D341Med (cell line): ENCODE results near the gene CDC42SE2.
"Not testable (repeated sequence)": the region's sequence is repeated elsewhere in the genome, so short reads cannot be mapped to it uniquely, and the experiment has no call there.

Source experiments
- DNase-seq: peaks from one replicate; pipeline ENCODE4 v3.0.0; 2012; ENCODE audit warnings: low spot score

Gene CDC42SE2

DNA sequence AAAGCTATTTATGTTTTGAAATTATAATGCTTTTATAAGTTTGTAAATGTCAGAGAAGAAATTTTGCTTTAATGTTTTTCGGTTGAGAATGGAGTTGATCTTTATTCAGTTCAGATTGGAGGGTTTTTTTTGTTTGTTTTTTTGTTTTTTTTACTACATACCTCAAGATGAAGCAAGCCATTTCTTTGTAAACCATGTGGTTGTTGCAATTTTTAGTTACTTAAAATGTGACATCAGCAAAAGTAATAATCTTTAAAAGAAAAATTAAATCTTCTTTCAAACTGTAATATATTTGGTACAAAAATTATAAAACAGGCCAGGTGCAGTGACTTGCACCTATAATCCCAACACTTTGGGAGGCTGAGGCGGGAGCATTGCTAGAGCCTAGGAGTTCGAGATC is 102.6 kb downstream of the CDC42SE2 start:
- no peak for DNase-seq

DNA sequence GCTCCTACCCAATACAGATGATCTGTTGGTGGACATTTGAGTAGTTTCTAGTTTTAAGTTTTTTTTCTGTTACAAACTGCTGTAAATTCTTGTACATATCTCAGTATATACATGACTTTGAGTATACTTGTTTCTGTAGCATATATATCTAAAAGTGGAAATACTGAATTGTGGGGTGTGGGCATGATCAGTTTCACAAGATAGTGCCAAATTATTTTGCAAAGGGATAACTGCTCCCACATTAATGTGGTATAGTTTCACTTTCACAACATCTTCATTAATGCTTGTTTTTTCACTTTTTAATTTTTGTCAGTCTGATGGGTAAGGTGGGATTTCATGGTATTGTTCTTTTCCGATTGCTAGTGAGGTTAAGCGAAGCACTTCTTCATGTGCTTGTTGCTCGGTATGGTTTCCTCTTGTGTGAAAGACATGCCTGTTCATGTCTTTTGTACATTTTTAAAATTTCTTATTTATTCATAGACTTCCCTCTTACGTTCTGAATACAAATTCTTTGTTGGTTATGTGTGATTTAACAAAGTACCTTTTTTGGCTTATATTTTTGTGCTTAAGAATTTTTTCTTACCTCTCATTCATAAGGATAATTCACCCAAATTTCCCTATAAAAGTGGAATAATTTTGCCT is 103.5 kb downstream of the CDC42SE2 start:
- no peak for DNase-seq

DNA sequence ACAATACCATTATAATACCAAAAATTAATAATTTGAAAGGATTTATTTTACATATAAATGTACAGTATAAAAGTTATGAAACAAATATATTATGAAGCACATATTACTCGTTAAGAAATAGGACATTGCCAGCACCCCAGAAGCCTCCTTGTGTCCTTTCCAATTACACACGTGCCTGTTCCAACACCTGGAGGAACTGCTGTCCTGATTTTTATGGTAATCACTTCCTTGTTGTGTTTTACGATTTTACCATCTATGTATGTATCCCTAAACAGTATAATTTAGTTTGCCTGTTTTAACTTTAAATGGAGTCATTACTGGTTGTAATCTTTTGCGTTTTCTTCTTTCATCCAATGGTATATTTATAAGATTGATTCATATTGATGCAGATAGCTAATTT is 105.0 kb downstream of the CDC42SE2 start:
- no peak for DNase-seq

DNA sequence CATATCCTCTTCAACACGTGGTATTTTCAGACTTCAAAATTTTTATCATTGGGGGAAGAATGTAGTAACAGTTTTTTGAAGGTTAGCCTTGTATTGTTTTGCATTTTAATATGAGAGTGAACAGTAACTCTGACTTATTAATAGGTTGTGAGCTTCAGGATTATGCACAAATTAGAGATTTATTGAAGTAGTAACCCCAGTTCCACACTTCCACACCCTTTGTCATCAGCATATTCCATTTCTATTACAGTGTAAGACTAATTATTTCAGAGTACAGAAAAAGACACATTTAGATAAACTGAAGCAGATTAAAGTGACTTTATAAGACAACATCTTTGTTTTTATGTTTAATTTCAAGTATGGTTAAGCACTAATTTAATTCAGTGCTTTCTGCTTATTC is 105.7 kb downstream of the CDC42SE2 start:
- no peak for DNase-seq

DNA sequence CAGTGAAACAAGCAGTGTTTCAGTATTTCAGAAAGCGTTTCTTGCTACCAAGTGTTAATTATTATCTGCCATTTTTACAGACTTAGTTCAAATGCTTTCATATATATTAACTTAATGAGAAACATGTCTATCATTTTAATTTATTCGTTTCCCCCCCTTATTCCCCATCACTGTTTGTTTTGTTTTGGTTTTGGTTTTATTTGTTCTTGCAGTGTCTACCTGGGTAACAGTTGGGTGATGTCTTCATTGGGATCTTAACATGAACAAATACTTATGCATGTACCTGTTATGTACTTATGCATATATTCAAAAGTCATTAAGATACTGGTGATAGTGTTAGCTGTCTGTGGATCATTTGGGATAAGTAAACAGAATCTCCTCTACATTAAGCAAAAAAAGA is 108.0 kb downstream of the CDC42SE2 start:
- no peak for DNase-seq

DNA sequence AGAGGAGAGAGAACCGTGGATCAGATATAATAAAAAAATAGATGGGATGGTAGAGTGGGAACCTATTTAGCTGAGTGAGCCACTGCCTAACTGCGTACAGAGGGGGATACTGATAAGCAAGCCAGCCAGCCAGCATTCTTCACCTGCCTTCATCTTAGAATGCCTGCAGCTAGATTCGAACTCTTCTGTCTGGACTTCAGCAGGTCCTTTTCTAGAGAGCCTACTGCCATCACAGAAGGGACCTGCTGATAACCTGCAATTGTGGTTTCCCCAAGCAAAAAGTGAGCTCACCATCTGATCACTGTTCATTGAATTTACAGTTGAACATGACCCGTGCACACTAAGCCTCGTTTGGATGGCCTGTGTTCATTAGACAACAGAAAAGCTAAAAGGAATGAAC is 109.4 kb downstream of the CDC42SE2 start:
- DNase-seq, result no peak

DNA sequence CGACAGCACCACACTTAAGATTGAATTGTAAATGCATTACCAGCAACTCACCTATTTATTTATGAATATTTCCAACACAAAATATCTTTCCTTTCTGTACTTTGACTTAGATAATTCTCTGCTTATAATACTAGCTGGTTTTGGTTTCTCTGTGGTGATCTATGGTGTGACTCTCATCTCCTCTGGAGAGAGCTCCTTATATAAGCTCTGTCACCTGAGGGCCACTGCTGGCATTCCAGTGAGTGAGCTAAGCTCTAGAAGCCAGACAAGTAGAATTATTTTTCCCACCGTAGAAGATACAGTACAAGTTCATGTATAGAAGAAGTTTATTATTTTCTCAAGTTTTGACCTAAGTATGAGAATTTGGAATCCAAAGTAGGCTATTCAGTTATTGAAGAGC is 111.5 kb downstream of the CDC42SE2 start:
- no peak for DNase-seq

DNA sequence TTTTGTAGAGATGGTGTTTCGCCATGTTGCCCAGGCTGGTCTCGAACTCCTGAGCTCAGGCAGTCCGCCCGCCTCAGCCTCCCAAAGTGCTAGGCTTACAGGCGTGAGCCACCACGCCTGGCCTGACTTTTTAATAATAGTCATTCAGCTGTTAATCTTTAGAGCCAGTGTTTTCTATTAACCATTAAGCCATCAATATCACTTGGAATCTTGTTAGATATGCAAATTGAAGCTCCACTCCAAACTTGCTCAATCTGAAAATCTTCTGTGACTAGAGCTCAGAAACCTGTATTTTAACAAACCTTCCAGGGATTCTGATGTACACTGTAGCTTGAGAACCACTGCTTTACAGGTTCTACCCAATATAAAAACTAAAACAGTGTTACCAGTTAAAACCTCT is 113.5 kb downstream of the CDC42SE2 start:
- DNase-seq, result no peak

DNA sequence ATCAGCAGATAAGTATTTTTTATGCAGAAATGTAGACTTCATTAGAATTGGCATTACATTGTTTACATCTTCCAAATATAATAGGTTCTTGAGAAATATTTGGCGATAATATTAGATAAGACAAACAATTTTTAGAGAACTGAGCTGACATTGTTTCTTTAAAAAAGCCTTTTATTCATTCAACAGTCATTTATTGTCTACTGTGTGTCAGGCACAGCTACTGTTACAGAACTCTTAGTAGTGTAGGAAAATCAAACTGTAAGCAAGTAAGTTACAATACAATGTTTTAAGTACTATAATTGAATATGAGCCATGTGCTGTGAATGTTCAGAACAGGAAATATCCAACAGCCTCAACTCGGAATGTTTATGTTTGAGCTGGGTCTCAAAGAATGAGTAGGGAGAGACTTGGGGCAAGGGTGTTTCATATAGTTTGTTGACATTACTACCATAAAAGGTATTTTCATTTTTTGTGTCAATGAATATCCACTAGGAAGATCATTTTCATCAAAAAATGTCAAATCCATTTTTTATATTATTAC is 114.0 kb downstream of the CDC42SE2 start:
- no peak for DNase-seq

DNA sequence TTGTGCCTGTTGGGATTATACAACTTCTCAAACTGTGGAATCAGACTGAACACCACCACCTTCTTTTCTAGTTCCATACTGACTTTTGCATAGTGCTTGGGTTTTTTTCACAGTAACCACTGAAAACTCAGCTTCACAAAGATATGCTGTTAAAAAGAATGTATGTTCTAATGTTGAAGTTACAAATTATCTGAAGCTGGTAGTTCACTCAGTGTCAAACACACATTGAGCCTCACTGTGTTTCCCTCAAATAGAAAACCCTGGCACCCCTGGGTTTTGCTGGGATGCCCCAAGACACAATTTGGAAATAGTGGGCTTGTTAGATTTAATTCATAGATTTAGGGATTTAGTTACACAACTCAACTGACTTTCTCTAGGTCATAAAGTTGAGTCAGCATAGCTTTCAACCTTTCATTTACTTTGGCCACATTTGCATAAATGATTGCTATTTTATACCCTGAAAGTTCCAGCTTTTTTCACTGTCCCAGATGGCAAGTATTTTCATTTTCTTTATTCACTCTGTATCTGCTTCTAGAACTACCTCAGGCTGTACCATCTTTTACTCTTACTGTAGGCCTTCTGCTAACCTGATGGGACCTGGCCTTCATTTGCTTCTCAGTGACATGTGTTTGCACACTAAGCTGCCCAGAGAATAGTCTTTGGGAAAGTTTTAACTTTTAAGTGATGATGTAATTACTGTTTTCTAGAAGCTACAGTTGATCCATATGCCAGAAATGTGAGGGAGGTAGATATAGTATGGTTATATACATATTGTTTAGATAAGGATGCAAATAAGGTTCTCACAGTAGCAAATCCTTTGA is 115.1 kb downstream of the CDC42SE2 start:
- DNase-seq, result no peak

DNA sequence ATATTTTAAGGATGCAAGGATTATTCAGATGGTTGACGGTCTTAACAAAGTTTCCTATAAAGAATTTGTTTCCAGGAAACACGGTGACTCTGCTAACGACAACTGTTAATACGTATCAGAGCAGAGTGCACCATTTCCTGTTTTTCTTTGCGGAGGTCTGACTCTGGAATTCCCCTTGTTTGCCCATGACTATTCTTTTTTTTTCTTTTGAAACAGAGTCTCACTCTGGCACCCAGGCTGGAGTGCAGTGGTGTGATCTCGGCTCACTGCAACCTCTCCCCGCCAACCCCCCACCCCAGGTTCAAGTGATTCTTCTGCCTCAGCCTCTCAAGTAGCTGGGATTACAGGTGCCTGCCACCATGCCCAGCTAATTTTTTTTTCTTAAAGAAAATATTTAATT is 115.9 kb downstream of the CDC42SE2 start:
- no peak for DNase-seq

DNA sequence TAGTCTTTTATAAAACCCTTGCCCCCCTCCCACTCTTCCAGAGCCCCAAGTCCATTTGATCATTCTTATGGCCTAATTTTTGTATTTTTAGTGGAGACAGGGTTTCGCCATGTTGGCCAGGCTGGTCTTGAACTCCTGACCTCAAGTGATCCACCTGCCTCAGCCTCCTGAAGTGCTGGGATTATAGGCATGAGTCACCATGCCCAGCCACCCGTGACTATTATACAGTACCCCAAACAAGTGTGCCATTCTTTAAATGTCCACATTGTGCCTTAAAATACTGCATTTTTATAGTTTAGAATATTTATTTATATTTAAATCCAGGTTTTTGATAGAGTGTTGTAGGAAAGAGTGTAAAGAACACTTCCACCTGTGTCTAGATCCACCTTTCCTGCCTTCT is 116.4 kb downstream of the CDC42SE2 start:
- DNase-seq, result not testable (repeated sequence)

DNA sequence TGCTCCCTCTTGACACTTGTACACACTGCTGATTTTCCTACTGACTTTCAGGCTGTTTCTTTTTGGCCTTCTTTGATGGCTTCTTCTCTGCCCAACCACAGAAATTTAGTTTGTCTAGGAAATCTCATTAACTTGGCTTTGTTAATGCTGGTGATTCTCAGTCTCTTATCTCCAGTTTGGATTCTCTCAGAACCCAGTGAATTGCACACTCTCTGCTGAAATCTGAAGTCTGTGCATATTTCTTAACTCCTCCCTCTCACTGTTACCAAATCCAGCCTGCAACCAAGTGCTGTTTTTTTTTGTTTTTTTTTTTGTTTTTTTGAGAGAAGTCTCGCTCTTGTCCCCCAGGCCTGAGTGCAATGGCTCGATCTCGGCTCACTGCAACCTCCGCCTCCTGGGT is 117.2 kb downstream of the CDC42SE2 start:
- no peak for DNase-seq

DNA sequence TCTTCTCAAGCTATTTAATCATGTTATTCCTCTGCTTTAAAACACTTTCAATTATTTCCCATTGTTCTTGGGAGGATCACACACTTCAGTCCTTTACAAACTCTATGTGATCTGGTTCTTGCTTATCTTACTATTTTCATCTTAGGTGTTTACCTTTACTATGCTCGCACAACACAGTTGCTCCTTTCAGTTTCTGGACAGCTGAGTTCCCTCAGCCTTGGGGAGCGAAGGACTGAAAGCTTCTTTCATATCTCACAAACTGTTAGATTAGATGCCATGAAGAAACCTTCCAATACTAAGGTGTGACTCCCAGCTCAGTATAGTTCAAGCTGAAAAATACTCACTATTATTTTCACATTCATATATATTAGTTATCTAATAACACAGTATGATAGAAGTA is 117.9 kb downstream of the CDC42SE2 start:
- no peak for DNase-seq

DNA sequence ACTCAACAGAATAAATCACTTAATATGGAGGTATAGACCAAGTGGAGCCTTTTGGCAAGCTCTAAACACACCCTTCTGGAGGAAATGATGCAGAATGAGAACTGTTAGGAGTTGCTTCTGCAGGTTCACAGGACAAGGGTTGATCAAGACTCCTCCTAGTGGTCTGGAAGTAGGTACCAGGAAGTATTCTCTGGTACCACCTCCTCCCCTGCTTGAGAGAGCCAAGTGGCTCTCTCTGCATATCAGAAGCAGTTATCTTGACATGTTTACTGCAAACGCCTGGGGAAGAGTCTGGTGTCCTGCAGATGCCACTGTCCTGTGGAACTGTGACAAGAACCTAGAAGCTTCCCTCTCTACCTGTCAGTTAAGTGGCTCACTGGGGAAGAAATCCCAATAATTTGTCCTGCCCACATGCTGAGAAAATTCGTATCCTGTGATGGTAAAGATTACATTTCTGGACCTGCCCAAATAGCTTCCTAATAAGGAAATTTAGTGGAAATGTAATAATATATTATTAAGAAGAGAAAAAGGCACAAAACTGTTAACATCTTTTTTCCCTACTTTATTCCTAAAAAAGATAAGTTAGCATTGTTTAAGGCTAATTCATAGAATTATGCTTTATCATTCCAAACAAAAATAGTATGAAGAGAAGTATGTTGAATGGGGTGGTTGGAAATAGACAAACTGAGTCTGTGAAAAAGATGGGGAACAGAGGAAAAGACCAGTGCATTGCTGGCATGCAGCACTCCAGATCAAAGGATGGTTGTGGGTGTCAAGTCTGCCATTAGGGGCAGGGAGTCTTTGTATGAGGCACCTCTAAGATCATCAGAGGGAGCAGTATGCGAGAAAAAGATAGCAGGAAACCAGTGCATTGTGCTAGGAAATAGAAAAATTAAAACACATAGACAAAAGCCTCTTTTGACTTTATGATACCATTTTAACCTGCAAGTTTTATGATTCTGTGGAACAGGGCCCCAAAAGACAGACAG is 118.8 kb downstream of the CDC42SE2 start:
- DNase-seq, result peak; percentile 63

DNA sequence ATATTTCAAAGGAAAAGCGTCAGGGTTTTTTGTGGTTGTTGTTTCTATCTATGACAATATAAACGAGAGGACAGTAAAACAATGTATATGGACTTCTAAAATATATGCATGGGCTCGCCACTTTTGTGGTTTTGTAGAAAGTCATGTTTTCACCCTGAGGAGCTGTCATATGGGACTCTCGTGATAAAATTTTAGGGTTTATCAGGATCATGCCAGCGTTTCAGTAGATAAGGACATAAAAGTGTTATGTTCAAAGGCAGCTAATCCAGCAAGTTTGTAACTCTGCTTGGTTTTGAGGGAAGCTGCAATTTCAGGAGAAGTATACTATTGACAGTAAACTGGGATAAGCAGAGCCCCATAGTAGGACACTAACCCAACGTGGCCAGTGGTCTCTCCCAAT is 120.3 kb downstream of the CDC42SE2 start:
- DNase-seq, result no peak

DNA sequence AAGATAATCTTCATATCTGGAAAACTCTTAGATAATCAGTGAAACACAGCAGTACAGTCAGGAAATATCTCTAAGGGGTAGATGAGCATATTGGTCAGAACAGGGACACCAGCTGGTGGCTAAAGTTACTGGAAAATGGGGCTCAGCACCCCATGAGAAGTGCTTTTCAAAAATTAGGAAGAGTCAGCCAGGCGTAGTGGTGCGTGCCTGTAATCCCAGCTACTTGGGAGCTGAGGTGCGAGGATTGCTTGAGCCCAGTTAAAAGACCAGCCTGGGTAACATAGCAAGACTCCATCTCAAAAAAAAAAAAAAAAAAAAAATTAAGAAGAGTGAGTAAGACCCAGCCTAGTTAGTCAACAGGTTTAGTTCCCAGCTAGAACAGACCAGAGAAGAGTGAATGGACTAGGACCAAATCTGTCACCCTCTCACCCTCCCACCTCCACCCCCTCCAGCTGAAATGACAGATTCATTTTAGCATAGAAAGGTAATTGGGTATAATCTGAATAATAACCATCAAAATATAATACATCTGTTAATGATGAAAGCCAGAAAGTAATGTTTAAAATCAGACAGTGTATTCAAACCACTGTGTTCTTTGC is 120.9 kb downstream of the CDC42SE2 start:
- no peak for DNase-seq

DNA sequence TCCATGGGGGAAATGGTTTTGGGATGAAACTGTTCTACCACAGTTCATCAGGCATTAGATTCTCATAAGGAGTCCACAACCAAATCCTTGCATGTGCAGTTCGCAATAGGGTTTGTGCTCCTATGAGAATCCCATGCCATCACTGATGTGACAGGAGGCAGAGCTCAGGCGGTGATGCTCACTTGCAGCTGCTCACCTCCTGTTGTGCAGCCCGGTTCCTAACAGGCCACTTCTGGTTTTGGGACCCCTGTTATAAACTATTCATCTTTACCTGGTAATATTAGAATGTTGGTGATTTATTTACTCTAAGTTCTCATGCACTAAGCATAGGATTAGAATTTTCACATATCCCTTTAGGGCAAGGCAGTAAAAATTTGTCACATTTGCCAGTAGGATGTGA is 122.3 kb downstream of the CDC42SE2 start:
- DNase-seq, result no peak

DNA sequence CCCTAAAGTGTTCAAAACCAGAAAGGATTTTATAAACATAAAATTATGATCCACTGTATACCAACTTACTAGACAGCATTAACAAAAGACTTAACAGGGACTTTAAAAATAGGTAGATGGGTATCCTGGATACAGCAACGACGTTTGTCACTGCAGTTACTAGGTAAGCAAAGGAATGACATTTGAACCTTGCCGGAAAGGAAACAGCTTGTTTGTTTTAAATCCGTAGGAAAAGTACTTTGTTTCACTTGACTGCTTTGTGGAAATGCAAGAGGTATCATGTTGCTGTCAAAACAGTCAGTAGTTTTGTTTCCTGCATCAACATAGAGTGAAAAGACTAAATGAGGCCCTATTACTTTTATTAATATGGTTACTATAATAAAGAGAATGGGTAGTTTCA is 122.9 kb downstream of the CDC42SE2 start:
- DNase-seq, result no peak

DNA sequence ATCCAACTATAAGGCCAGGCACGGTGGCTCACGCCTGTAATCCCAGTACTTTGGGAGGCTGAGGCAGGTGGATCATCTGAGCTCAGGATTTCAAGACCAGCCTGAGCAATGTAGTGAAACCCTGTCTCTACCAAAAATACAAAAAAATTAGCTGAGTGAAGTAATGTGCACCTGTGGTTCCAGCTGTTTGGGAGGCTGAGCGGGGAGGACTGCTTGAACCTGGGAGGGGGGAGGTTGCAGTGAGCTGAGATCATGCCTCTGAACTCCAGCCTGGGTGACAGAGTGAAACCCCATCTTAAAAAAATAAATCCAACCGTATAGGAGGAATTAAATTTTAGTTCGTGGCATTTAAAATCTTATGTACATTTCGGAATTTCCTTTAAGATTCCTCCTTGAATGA is 123.4 kb downstream of the CDC42SE2 start:
- no peak for DNase-seq

DNA sequence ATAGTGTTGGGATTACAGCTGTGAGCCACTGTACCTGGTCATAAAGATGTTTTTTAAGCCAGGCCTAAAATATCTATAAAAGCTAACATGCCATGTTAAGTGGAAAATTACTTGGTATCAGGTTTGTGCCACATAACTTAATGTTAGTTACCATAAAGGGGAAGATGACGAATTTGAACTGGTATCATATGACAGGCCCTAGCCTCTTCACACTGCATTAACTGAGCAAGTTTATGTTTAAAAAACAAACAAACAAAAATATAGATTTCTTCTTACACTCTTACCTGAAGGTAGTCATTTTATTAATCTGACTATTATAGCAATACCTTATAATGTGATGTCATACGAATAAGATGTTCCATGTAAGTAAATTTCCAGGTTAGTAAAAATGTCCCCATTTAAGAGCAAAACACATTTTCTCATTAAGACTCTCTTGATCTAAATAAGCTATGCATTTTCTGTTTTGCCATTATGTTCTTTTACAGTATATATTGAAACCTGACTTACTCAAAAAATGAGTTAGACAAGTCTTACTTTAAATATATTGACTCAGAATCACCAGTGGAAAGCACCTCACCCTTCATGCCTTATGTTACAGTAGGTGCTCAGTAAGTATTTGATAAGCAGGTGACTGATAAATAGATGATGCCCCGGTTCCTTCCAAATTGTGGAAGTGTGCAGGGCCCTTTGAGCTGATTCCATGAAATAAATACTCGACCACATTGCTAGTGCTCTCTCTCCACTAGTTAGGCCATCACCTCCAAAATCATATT is 125.4 kb downstream of the CDC42SE2 start:
- DNase-seq, result no peak
